ENCODE results near the gene SDCCAG8.

DNA sequence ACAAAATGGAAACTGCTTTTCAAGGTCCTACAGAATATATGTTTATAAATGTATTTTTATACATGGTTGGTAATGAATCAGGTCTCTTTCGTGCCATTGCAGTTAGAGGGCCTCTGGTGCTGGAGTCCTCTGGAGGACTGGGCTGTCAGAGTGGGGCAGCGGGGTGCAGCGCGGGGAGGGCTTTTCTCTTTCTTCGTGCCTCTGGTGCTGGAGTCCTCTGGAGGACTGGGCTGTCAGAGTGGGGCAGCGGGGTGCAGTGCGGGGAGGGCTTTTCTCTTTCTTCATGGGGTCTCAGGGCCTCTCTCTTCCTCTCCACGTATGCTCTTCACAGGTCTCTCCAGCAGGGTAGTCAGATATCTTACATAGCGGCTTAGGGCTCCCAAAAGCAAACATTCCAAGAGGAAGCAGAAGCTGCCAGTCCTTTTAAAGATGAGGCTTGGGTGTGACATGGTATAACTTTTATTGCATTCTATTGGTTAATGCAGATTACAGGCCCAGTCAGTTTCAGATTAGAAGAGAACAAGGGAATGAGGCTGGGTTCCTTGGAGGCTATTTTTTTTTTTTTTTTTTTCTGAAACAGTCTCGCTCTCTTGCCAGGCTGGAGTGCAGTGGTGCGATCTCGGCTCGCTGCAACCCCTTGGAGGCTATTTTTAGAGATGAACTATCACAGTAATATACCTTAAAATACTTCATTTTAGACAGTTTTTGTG lies 13.1 kb downstream of the SDCCAG8 start:
- TF ChIP-seq POLR2A (IDR thresholded peaks at IDR 0.05; ENCODE audit: low read length), result no peak
- TF ChIP-seq GATA1 (IDR thresholded peaks at IDR 0.05; ENCODE audit: low read depth, low read length), result no peak

Data from erythroblast (primary cell).